Prostate gland (tissue), 2 donors: ENCODE results near the gene PURB.

ENCODE experiments used
- POLR2A ChIP-seq: fragments of 450-650 bp; IDR thresholded peaks from one replicate; pipeline ENCODE4 v1.6.1; 2016; ENCODE audit warnings: antibody characterized with exemption, mild to moderate bottlenecking
- POLR2AphosphoS5 ChIP-seq: sonication (generic); formaldehyde crosslinking; IDR thresholded peaks from one replicate; pipeline ENCODE4 v1.6.1; 2017; ENCODE audit warnings: antibody characterized with exemption
- TF ChIP-seq, protein P1 (sequence below), 4 experiments: fragments of 200-600 bp in 2 of 4; fragments of 450-650 bp in 2 of 4; sonication (generic) in 2 of 4; IDR thresholded peaks; 1 replicate in 3 of 4; 2 replicates in 1 of 4; pipeline ENCODE4 v1.5.1; 2016 to 2019; ENCODE audit warnings: antibody characterized with exemption in 4 of 4, mild to moderate bottlenecking in 2 of 4, moderate library complexity in 2 of 4

DNA sequence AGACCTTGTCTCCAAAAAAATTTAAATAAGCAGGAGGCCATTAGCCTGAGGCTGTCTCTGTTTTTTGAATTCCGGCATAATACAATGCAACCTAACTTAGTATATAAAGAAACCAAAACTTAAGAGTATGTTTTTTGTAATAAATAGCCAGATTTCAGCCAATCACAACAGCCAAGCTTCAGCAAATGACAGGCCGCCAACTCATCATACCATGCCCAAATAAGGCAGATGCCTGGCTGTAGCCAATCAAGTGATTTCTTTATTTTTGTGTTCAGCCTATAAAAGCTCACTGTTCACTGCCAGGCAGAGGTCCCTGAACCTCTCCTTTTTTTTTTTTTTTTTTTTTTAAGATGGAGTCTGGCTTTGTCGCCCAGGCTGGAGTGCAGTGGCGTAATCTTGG is 12.7 kb upstream of the PURB start:
- TF ChIP-seq, protein P1, sequence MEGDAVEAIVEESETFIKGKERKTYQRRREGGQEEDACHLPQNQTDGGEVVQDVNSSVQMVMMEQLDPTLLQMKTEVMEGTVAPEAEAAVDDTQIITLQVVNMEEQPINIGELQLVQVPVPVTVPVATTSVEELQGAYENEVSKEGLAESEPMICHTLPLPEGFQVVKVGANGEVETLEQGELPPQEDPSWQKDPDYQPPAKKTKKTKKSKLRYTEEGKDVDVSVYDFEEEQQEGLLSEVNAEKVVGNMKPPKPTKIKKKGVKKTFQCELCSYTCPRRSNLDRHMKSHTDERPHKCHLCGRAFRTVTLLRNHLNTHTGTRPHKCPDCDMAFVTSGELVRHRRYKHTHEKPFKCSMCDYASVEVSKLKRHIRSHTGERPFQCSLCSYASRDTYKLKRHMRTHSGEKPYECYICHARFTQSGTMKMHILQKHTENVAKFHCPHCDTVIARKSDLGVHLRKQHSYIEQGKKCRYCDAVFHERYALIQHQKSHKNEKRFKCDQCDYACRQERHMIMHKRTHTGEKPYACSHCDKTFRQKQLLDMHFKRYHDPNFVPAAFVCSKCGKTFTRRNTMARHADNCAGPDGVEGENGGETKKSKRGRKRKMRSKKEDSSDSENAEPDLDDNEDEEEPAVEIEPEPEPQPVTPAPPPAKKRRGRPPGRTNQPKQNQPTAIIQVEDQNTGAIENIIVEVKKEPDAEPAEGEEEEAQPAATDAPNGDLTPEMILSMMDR (IDR thresholded peaks at IDR 0.05) = no peak
- no peak for TF ChIP-seq POLR2A
- no peak for TF ChIP-seq POLR2AphosphoS5
